ENCODE data around the gene TRIM63. TPM values are rescaled to one million over a fixed set of nuclear protein-coding genes. Genes with fewer than 3 reads are reported as not detected.

Gene TRIM63
- total RNA-seq, 1 experiment from 2014 or later, result not detected

DNA sequence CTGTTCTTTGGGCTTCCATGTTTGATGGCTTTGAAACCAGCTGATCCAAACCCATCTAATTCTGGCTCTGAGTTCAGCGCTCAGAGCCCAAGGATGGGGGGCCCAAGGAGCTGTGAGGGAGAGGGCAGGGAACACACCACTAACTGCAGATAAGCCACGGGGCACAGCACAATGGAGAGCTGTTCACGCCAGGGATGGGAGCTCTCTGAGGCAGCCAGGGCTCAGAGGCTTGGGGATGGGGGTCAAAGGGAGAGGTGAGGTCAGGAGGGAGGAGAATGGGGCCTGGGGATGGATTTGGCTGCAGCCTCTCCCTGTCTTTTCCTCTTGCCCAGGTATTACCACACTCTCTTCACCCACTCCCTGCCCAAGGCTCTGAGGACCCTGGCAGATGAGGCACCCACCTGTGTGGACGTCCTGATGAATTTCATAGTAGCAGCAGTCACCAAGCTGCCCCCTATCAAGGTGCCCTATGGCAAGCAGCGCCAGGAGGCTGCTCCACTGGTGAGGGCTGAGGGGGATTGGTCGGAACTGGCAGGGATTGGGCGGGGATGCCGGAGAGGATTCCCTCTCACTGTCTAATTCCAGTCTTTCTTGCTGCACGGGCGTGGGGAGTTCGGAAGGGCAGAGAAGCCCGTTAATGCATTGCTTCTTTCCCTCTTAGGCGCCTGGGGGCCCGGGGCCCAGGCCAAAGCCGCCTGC lies 32.8 kb downstream of the TRIM63 start:
- no peaks in the 10 kb centered on the region for H3K9me3 Mint-ChIP-seq
- ChIA-PET POLR2A (interaction anchor here (0.6 to 1.5 kb wide), 3 partner anchors 10 to 376 kb away, joined by 4 read pairs; partner anchors contain the start of gene LIN28A), CTCF (interaction anchor here (0.6 to 6.2 kb wide), 25 partner anchors 10 to 250 kb away, joined by 3 to 136 read pairs (median 8); partner anchors contain the start of genes CATSPER4, CEP85, EXTL1 and PAFAH2)
- H3K36me3 Mint-ChIP-seq, result no peaks in the 10 kb centered on the region
- H3K4me3 Mint-ChIP-seq, result peak overlapping the region; percentile 94
- H3K27me3 Mint-ChIP-seq (ENCODE audit: low read depth), result peaks cover 54% of the 10 kb centered on the region
- H3K27ac Mint-ChIP-seq, result no peak overlapping the region
- ATAC-seq (peak; percentile 27), DNase-seq (ENCODE audit: low spot score) (no peak)
- H3K4me1 Mint-ChIP-seq, result peaks cover 10% of the 10 kb centered on the region
- TF ChIP-seq, protein P1, sequence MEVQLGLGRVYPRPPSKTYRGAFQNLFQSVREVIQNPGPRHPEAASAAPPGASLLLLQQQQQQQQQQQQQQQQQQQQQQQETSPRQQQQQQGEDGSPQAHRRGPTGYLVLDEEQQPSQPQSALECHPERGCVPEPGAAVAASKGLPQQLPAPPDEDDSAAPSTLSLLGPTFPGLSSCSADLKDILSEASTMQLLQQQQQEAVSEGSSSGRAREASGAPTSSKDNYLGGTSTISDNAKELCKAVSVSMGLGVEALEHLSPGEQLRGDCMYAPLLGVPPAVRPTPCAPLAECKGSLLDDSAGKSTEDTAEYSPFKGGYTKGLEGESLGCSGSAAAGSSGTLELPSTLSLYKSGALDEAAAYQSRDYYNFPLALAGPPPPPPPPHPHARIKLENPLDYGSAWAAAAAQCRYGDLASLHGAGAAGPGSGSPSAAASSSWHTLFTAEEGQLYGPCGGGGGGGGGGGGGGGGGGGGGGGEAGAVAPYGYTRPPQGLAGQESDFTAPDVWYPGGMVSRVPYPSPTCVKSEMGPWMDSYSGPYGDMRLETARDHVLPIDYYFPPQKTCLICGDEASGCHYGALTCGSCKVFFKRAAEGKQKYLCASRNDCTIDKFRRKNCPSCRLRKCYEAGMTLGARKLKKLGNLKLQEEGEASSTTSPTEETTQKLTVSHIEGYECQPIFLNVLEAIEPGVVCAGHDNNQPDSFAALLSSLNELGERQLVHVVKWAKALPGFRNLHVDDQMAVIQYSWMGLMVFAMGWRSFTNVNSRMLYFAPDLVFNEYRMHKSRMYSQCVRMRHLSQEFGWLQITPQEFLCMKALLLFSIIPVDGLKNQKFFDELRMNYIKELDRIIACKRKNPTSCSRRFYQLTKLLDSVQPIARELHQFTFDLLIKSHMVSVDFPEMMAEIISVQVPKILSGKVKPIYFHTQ (CRISPR knock-in tag; IDR thresholded peaks at IDR 0.05), result no peak
- TF ChIP-seq ZNF219 (CRISPR knock-in tag; IDR thresholded peaks at IDR 0.05; ENCODE audit: borderline replicate concordance), result 0 out of 2 replicates have a peak, but pooled peaks have one; percentile 8
- TF ChIP-seq, protein P2, sequence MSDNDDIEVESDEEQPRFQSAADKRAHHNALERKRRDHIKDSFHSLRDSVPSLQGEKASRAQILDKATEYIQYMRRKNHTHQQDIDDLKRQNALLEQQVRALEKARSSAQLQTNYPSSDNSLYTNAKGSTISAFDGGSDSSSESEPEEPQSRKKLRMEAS (CRISPR knock-in tag; IDR thresholded peaks at IDR 0.05), result 0 out of 2 replicates have a peak, but pooled peaks have one; percentile 0

DNA sequence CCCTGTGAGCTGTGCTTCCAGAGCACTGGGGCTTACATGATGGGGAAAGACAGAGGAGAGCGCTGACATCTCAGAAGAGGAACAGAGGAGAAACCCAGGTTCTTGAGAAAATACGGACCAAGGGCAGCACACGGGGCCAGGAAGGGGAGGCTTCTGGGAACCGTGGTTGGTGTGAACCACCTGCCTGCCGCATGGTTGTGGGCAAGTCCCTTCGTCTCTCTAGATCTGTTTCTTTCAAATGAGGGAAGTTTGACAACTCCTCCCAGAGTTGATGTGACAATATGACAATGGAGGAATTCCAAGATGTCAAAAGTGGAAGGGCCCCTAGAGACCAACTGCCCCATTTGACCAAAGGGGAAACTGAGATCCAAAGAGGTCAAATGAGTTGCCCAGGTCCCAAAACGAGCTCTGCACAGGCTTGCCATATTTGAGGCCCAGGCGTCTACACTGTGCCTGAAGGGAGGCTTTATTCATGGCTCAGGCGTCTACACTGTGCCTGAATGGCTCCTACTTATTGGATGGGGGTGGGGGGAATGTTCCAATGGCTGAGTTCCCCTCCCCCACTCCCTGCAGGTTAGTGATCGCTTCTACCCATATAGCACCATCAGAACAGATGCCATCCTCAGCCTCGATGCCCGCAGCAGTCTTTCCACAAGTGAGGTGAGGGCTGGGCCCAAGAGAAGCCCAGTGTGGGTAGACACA lies 34.6 kb downstream of the TRIM63 start:
- CTCF ChIA-PET, result interaction anchor here (1.0 kb wide), 1 partner anchor 112 kb away, joined by 3 read pairs; no protein-coding TSS in a partner anchor
- Mint-ChIP-seq H3K36me3 (no peaks in the 10 kb centered on the region), H3K4me3 (no peak overlapping the region), H3K9me3 (no peaks in the 10 kb centered on the region), H3K27me3 (ENCODE audit: low read depth) (peaks cover 54% of the 10 kb centered on the region), H3K27ac (no peak overlapping the region), H3K4me1 (peaks cover 10% of the 10 kb centered on the region)
- POLR2A ChIA-PET, result no interaction called here
- DNase-seq (ENCODE audit: low spot score) (no peak), ATAC-seq (no peak)
- TF ChIP-seq ZBTB21 (CRISPR knock-in tag; IDR thresholded peaks at IDR 0.05; ENCODE audit: borderline replicate concordance), result no peak

DNA sequence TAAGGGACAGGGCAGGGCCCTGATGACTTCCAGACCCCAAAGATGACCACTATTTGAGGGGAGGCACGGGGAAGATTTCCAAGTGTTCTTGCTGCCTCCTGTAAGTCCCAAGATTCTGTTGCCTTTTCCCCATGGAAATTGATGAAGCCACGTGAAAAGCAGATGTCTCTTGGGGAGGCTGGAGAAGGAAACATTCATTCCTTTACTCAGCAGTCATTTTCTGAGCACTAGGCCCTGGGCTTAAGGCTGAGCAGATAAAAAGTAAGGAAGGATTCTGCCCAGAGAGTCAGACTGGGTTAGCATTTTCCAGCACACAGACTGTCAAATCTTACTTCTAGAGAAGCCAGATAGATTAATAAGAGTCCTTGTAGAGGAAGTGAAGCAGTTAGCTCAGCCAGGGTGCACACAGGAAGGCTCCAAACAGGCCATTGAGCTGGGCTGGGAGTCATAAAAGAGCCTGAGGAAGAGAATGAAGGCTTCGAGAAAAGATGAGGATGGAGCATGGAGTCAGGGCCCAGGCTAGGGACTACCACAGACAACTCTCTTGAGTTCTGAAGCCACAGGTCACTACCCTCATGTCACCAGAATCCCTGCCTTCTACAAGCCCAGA lies 35.7 kb downstream of the TRIM63 start:
- Mint-ChIP-seq H3K9me3 (no peaks in the 10 kb centered on the region), H3K27me3 (ENCODE audit: low read depth) (peaks cover 48% of the 10 kb centered on the region), H3K4me1 (peaks cover 10% of the 10 kb centered on the region), H3K4me3 (no peak overlapping the region), H3K36me3 (no peaks in the 10 kb centered on the region), H3K27ac (no peak overlapping the region)
- ChIA-PET POLR2A (no interaction called here), CTCF (interaction anchor here (2.0 kb wide), 1 partner anchor 14 kb away, joined by 11 read pairs; no protein-coding TSS in a partner anchor)
- TF ChIP-seq, protein P3, sequence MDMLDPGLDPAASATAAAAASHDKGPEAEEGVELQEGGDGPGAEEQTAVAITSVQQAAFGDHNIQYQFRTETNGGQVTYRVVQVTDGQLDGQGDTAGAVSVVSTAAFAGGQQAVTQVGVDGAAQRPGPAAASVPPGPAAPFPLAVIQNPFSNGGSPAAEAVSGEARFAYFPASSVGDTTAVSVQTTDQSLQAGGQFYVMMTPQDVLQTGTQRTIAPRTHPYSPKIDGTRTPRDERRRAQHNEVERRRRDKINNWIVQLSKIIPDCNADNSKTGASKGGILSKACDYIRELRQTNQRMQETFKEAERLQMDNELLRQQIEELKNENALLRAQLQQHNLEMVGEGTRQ (CRISPR knock-in tag; IDR thresholded peaks at IDR 0.05), result no peak
- TF ChIP-seq FOXP1 (CRISPR knock-in tag; IDR thresholded peaks at IDR 0.05; ENCODE audit: borderline replicate concordance) (no peak), KAT7 (CRISPR knock-in tag; IDR thresholded peaks at IDR 0.05; ENCODE audit: borderline replicate concordance) (no peak)
- TF ChIP-seq, protein P4, sequence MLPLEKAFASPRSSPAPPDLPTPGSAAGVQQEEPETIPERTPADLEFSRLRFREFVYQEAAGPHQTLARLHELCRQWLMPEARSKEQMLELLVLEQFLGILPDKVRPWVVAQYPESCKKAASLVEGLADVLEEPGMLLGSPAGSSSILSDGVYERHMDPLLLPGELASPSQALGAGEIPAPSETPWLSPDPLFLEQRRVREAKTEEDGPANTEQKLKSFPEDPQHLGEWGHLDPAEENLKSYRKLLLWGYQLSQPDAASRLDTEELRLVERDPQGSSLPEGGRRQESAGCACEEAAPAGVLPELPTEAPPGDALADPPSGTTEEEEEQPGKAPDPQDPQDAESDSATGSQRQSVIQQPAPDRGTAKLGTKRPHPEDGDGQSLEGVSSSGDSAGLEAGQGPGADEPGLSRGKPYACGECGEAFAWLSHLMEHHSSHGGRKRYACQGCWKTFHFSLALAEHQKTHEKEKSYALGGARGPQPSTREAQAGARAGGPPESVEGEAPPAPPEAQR (CRISPR knock-in tag; IDR thresholded peaks at IDR 0.05), result no peak
- DNase-seq (ENCODE audit: low spot score) (no peak), ATAC-seq (no peak)

DNA sequence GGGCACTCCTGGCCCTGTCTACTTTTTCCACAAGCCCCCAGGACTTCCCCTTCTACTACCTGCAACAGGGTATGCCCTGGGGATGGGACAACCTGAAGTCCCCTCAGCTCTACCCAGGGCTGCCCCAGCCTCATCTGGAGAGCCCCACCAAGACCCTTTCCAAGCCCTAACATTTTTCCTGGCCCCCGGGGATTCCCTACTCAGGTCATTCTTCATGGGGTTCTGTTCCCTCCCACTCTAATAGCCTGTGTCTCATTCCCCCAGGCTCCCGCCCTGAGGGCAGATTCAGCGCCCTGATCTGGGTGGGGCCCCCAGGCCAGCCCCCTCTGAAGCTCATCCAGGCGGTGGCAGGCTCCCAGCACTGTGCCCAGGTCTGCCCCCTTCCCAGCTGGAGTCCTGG lies 36.2 kb downstream of the TRIM63 start:
- POLR2A ChIA-PET, result no interaction called here
- no peak for TF ChIP-seq ZNF671 (CRISPR knock-in tag; IDR thresholded peaks at IDR 0.05)
- TF ChIP-seq, protein P5, sequence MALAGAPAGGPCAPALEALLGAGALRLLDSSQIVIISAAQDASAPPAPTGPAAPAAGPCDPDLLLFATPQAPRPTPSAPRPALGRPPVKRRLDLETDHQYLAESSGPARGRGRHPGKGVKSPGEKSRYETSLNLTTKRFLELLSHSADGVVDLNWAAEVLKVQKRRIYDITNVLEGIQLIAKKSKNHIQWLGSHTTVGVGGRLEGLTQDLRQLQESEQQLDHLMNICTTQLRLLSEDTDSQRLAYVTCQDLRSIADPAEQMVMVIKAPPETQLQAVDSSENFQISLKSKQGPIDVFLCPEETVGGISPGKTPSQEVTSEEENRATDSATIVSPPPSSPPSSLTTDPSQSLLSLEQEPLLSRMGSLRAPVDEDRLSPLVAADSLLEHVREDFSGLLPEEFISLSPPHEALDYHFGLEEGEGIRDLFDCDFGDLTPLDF (CRISPR knock-in tag; IDR thresholded peaks at IDR 0.05), result no peak
- TF ChIP-seq NFATC4 (CRISPR knock-in tag; IDR thresholded peaks at IDR 0.05), result no peak
- no peak for TF ChIP-seq ETV6 (CRISPR knock-in tag; IDR thresholded peaks at IDR 0.05)
- TF ChIP-seq FOXP1 (CRISPR knock-in tag; IDR thresholded peaks at IDR 0.05; ENCODE audit: borderline replicate concordance), result no peak
- TF ChIP-seq, protein P6, sequence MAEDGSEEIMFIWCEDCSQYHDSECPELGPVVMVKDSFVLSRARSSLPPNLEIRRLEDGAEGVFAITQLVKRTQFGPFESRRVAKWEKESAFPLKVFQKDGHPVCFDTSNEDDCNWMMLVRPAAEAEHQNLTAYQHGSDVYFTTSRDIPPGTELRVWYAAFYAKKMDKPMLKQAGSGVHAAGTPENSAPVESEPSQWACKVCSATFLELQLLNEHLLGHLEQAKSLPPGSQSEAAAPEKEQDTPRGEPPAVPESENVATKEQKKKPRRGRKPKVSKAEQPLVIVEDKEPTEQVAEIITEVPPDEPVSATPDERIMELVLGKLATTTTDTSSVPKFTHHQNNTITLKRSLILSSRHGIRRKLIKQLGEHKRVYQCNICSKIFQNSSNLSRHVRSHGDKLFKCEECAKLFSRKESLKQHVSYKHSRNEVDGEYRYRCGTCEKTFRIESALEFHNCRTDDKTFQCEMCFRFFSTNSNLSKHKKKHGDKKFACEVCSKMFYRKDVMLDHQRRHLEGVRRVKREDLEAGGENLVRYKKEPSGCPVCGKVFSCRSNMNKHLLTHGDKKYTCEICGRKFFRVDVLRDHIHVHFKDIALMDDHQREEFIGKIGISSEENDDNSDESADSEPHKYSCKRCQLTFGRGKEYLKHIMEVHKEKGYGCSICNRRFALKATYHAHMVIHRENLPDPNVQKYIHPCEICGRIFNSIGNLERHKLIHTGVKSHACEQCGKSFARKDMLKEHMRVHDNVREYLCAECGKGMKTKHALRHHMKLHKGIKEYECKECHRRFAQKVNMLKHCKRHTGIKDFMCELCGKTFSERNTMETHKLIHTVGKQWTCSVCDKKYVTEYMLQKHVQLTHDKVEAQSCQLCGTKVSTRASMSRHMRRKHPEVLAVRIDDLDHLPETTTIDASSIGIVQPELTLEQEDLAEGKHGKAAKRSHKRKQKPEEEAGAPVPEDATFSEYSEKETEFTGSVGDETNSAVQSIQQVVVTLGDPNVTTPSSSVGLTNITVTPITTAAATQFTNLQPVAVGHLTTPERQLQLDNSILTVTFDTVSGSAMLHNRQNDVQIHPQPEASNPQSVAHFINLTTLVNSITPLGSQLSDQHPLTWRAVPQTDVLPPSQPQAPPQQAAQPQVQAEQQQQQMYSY (CRISPR knock-in tag; IDR thresholded peaks at IDR 0.05), result no peak
- TF ChIP-seq GTF2I (CRISPR knock-in tag; conservative IDR thresholded peaks at IDR 0.05), result no peak
- no peak for TF ChIP-seq CREM (CRISPR knock-in tag; IDR thresholded peaks at IDR 0.05)

More for the DNA sequence above, 36.2 kb downstream of the TRIM63 start:
- CTCF ChIA-PET, result interaction anchor here (2.0 kb wide), 1 partner anchor 14 kb away, joined by 11 read pairs; no protein-coding TSS in a partner anchor
- DNase-seq (ENCODE audit: low spot score) (no peak), ATAC-seq (no peak)
- no peak overlapping the region for H3K27ac Mint-ChIP-seq
- H3K4me1 Mint-ChIP-seq, result peaks cover 10% of the 10 kb centered on the region
- peaks cover 43% of the 10 kb centered on the region for H3K27me3 Mint-ChIP-seq (ENCODE audit: low read depth)
- no peaks in the 10 kb centered on the region for H3K9me3 Mint-ChIP-seq
- no peak overlapping the region for H3K4me3 Mint-ChIP-seq
- no peaks in the 10 kb centered on the region for H3K36me3 Mint-ChIP-seq
